HEK293T (cell line): ENCODE measurements around the gene RBM15.

Source experiments
- ARNT ChIP-seq: fragments of 450-650 bp; IDR thresholded peaks from 2 replicates; pipeline ENCODE4 v1.6.1; 2017; ENCODE audit warnings: mild to moderate bottlenecking
- ELF4 ChIP-seq: fragments of 450-650 bp; IDR thresholded peaks from 2 replicates; pipeline ENCODE4 v1.6.1; 2017; ENCODE audit warnings: antibody characterized with exemption
- FOXA1 ChIP-seq: fragments of 450-650 bp; IDR thresholded peaks from 2 replicates; pipeline ENCODE4 v1.6.1; 2016; ENCODE audit warnings: mild to moderate bottlenecking
- SUZ12 ChIP-seq: fragments of 450-650 bp; IDR thresholded peaks from 2 replicates; pipeline ENCODE4 v1.6.1; 2016; ENCODE audit warnings: mild to moderate bottlenecking

DNA sequence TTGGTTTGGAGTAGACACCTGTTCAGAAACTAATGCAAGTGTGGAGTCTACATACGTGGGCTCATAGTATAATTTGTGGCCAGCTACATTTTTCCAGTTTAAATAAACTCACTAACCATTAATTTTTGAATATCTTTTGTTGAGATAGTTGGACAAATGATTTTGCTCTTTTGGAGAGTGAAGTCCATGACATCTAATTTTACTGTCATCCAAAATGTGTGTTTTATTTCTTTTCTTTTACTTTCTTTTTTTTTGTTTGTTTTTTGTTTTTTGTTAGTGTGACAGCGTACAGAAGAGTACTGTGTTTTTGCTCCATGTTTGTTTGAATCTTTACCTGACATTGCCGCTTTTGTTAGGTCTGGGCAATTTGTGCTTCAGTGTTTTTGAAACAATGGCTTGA, 5.0 kb downstream of the RBM15 start:
- TF ChIP-seq ELF4 (no peak), SUZ12 (no peak), ARNT (no peak), FOXA1 (no peak)
